ENCODE results near the gene CDC37. TPM values are rescaled to one million over a fixed set of nuclear protein-coding genes. Genes with fewer than 3 reads are reported as not detected.

The CDC37 gene
- total RNA-seq, 1 donor from 2014 or later, result 335 TPM

DNA sequence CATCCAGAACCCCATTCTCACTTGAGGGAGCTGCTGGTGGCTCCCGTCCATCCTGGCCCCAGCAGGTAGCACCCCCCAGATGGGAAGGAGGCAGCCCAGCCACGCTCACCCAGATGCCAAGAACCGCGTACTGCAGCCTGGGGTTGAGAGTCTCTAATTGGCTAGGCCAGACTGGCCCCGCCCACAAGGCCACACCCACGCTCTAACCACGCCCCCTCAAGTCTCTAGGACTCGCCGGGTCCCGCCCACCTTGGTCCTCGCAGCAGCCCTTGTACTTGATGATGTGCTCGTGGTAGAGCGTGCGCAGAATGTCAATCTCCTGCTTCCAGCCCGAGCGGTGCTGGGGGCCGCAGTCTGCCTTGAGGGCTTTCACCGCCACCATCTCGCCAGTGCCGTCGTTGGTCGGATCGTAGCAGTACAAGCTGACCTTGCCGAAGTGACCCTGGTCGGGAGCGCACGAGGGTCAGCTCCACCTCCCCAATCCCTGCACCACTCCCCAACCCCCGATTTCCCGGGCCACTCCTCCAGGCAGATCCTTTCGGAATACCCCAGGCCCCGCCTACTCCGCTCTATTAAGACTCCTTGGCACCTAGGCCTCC, 49.5 kb downstream of the CDC37 start:
- no peak for DNase-seq (ENCODE audit: low read depth, low spot score)

DNA sequence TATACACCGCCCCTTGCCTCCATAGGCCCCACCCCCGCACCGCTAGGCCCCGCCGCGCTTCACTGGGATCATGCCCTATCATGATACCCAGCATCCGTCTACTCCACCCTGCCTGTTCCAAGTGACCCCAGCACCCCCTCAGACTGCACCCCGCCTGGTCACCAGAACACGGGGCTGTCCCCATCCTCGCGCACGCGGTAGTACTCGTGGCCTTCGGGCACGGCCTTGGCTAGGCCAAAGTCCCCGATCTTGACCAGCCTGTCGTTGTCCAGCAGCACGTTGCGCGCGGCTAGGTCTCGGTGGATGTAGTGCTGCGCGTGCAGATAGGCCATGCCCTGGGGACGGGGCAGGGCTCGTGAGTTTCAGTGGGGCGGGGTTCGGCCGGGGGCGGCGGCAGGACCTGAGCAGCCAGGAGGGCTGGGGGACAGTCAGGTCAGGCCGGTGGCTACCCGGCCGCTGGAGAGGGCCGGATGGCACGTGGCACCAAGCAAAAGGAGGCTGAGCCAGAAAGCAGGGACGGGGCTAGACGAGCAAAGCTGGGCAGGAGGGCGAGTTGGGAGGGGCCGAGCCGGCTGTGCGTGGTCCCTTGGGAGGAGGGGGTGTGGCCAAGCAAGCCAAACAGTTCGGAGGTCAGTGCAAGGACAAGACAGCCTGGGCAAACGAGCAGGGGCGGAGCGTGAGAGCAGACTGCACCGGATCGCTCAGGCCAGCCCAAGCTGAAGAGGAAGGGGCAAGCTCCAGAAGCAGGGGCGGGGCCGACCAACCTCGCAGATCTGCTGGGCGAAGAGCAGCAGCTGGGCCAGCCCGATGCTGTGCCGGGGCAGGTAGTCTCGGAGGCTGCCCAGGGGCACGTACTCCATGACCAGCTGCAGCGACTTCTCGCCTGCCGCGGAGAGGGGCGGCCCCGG, 50.3 kb downstream of the CDC37 start:
- DNase-seq (ENCODE audit: low read depth, low spot score), result no peak

DNA sequence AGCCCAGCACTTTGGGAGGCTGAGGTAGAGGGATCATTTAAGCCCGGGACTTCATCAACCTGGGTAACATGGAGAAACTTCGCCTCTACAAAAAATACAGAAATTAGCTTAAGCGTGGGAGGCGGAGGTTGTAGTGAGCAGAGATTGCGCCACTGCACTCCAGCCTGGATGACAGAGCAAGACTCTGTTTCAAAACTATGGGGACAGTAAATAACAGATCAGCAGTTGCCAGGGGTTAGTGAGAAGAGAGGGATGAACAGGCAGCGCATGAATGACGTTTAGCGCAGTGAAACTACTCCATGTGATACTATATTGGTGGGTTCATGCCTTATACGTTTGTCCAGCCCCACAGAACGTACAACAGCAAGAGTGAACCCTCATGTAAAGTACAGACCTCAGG, 56.8 kb downstream of the CDC37 start:
- DNase-seq (ENCODE audit: low read depth, low spot score), result no peak

DNA sequence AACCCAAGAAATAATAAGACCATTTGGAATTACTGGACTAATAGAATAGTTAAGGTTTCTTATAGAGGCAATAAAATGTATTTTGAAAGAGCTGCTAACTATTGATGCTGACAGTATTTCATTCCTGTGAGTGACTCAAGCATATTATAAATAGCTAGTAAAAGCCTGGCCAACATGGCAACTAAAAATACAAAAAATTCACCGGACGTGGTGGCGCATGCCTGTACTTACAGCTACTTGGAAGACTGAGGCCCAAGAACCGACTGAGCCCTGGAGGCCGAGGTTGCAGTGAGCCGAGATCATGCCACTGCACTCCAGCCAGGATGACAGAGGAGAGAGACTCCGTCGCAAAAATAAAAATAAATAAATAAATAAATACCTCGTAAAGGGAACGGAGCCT, 58.6 kb downstream of the CDC37 start:
- no peak for DNase-seq (ENCODE audit: low read depth, low spot score)

DNA sequence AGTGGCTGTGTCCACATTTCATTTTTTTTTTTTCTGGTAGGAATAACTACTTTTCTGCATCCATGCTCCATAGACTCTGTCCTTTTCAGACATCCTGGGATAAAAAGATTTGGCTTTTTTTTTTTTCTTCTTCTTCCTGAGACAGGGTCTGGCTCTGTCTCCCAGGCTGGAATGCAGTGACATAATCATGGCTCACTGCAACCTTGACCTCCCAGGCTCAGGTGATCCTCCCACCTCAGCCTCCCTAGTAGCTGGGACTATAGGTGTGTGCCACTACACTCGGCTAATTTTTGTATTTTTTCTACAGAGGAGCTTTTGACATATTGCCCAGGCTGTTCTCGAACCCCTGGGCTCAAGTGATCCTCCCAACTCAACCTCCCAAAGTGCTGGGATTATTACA, 59.8 kb downstream of the CDC37 start:
- DNase-seq (ENCODE audit: low read depth, low spot score), result no peak

Other genes with a start within 250 kb of the CDC37 start
- gene DNMT1, start 208.6 kb downstream of the CDC37 start, total RNA-seq, result 39.4 and 61.7 TPM in 2 replicates
- 0.25 and 0.46 TPM in 2 replicates for gene S1PR2, start 172.2 kb downstream of the CDC37 start, total RNA-seq
- 32.6 and 35.9 TPM in 2 replicates for gene MRPL4, start 151.3 kb downstream of the CDC37 start, total RNA-seq
- gene ICAM1, start 132.4 kb downstream of the CDC37 start, total RNA-seq, result 20.1 and 42.0 TPM in 2 replicates
- gene ICAM4, start 116.6 kb downstream of the CDC37 start, total RNA-seq, result 0.40 and 0.95 TPM in 2 replicates
- gene ICAM5, start 113.6 kb downstream of the CDC37 start, total RNA-seq, result 0.13 and 0.25 TPM in 2 replicates
- 0.26 and 0.56 TPM in 2 replicates for gene ZGLP1, start 93.7 kb downstream of the CDC37 start, total RNA-seq
- gene FDX2, start 87.5 kb downstream of the CDC37 start, total RNA-seq, result 21.8 and 25.8 TPM in 2 replicates
- 10.3 and 13.8 TPM in 2 replicates for gene RAVER1, start 70.0 kb downstream of the CDC37 start, total RNA-seq
- gene ICAM3, start 63.9 kb downstream of the CDC37 start, total RNA-seq, result 11.1 TPM in 2 replicates
- 96.9 and 143 TPM in 2 replicates for gene TYK2, start 23.0 kb downstream of the CDC37 start, total RNA-seq
- gene PDE4A, start 17.0 kb upstream of the CDC37 start, total RNA-seq, result 2.6 and 2.7 TPM in 2 replicates
- 86.3 and 103 TPM in 2 replicates for gene KEAP1, start 99.8 kb upstream of the CDC37 start, total RNA-seq
- not detected in 2 replicates for gene S1PR5, start 113.9 kb upstream of the CDC37 start, total RNA-seq
- gene ATG4D, start 140.4 kb upstream of the CDC37 start, total RNA-seq, result 12.1 and 12.5 TPM in 2 replicates
- 9.8 and 13.7 TPM in 2 replicates for gene KRI1, start 162.5 kb upstream of the CDC37 start, total RNA-seq
- gene CDKN2D, start 165.4 kb upstream of the CDC37 start, total RNA-seq, result 4.7 and 4.9 TPM in 2 replicates
- not detected in 2 replicates for gene AP1M2, start 183.8 kb upstream of the CDC37 start, total RNA-seq
- 27.3 and 31.0 TPM in 2 replicates for gene SLC44A2, start 222.0 kb upstream of the CDC37 start, total RNA-seq